ENCODE data around the gene CD22.
"Not testable (repeated sequence)": the region's sequence is repeated elsewhere in the genome, so short reads cannot be mapped to it uniquely, and the experiment has no call there.

DNA sequence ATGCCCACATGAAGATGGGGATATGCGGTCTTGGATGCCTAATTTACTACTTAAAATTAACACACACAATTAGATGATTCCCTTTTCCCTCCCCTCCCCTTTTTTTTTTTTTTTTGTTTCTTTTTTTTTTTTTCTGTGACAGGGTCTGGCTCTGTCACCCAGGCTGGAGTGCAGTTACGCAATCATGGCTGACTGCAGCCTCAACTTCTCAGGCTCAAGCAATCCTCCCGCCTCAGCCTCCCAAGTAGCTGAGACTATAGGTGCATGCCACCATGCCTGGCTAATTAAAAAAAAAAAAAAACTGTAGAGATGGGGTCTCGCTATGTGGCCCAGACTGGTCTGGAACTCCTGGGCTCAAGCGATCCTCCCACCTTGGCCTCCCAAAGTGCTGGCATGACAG, 50.6 kb downstream of the CD22 start:
- TF ChIP-seq, protein P1, sequence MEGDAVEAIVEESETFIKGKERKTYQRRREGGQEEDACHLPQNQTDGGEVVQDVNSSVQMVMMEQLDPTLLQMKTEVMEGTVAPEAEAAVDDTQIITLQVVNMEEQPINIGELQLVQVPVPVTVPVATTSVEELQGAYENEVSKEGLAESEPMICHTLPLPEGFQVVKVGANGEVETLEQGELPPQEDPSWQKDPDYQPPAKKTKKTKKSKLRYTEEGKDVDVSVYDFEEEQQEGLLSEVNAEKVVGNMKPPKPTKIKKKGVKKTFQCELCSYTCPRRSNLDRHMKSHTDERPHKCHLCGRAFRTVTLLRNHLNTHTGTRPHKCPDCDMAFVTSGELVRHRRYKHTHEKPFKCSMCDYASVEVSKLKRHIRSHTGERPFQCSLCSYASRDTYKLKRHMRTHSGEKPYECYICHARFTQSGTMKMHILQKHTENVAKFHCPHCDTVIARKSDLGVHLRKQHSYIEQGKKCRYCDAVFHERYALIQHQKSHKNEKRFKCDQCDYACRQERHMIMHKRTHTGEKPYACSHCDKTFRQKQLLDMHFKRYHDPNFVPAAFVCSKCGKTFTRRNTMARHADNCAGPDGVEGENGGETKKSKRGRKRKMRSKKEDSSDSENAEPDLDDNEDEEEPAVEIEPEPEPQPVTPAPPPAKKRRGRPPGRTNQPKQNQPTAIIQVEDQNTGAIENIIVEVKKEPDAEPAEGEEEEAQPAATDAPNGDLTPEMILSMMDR (conservative IDR thresholded peaks at IDR 0.05), result not testable (repeated sequence)
- TF ChIP-seq ZFX (IDR thresholded peaks at IDR 0.05), result not testable (repeated sequence)

All from C4-2B (cell line).